ENCODE data around the gene ROR1. TPM values are rescaled to one million over a fixed set of nuclear protein-coding genes. Genes with fewer than 3 reads are reported as not detected.

Gene ROR1
- total RNA-seq, 6 donors from 2014 or later = 19.7 to 39.8 (median 28.5) TPM

DNA sequence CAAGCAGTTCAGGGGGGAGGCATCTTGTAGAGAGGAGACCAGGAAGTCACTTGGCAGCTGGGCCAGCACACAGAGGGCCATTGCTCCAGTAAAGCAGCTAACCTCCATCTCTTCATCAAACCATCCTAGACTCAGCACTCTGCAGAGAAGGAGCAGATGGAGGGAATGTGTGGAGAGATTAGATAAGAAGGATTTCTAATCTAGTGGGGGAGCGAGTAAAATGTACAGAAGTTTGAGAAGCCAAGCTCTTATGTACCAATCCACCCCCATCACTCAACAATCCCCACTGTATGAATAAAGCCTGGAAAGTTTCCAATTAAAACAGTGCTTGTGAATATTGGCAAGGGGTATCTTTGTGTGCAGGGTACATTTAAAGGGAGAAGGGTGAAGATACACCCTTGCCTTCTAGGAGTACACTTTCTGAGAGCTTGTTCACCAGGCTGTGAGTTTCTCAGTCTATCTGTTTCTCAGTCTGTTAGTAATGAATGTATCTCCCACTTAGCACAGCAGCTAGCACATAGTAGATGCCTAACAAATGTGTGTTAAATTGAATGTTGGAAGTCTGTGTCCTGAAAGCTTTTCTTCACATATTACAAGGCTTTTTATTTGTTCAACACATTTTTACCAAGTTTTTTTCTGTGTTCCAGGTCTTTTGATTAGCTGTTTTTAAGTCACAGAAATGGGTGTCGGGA, 286.9 kb downstream of the ROR1 start:
- Histone ChIP-seq H3K4me3 (no peak overlapping the region), H3K9me3 (no peaks in the 10 kb centered on the region), H3K27me3 (no peaks in the 10 kb centered on the region), H3K36me3 (no peaks in the 10 kb centered on the region), H3K27ac (no peak overlapping the region), H3K4me1 (no peaks in the 10 kb centered on the region)
- WGBS, 2 donors = 68 to 73% methylated on average over 2 of the region's 2 CpGs
- ATAC-seq (ENCODE audit: low FRiP score in 2 of 2) = no peak
- no peak for DNase-seq
- no peak for TF ChIP-seq EP300 (IDR thresholded peaks at IDR 0.05)

- 75 to 83% methylated on average over 2 of the region's 2 CpGs for WGBS, 2 donors
- Histone ChIP-seq H3K27me3 (no peaks in the 10 kb centered on the region), H3K4me1 (no peaks in the 10 kb centered on the region), H3K36me3 (no peaks in the 10 kb centered on the region), H3K27ac (no peak overlapping the region), H3K4me3 (no peak overlapping the region), H3K9me3 (no peaks in the 10 kb centered on the region)
- ATAC-seq (ENCODE audit: low FRiP score in 2 of 2) = no peak
- TF ChIP-seq POLR2AphosphoS5 (IDR thresholded peaks at IDR 0.05) = no peak
- TF ChIP-seq, protein P1, sequence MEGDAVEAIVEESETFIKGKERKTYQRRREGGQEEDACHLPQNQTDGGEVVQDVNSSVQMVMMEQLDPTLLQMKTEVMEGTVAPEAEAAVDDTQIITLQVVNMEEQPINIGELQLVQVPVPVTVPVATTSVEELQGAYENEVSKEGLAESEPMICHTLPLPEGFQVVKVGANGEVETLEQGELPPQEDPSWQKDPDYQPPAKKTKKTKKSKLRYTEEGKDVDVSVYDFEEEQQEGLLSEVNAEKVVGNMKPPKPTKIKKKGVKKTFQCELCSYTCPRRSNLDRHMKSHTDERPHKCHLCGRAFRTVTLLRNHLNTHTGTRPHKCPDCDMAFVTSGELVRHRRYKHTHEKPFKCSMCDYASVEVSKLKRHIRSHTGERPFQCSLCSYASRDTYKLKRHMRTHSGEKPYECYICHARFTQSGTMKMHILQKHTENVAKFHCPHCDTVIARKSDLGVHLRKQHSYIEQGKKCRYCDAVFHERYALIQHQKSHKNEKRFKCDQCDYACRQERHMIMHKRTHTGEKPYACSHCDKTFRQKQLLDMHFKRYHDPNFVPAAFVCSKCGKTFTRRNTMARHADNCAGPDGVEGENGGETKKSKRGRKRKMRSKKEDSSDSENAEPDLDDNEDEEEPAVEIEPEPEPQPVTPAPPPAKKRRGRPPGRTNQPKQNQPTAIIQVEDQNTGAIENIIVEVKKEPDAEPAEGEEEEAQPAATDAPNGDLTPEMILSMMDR (IDR thresholded peaks at IDR 0.05) = no peak
- TF ChIP-seq EP300 (IDR thresholded peaks at IDR 0.05) = no peak
- no peak for TF ChIP-seq POLR2A (IDR thresholded peaks at IDR 0.05)
- DNase-seq = no peak
These were observed 287.8 kb downstream of the ROR1 start for GRCh38 chr1:64061430-64062104.

GRCh38 chr1:64062529-64062928, 288.7 kb downstream of the ROR1 start:
- WGBS, 2 donors = 88 to 92% methylated on average over 6 of the region's 6 CpGs
- Histone ChIP-seq H3K4me3 (no peak overlapping the region), H3K4me1 (no peaks in the 10 kb centered on the region), H3K27ac (no peak overlapping the region), H3K9me3 (no peaks in the 10 kb centered on the region), H3K36me3 (no peaks in the 10 kb centered on the region), H3K27me3 (no peaks in the 10 kb centered on the region)
- no peak for DNase-seq
- TF ChIP-seq EP300 (IDR thresholded peaks at IDR 0.05) = no peak
- ATAC-seq (ENCODE audit: low FRiP score in 2 of 2) = no peak

- Histone ChIP-seq H3K36me3 (no peaks in the 10 kb centered on the region), H3K9me3 (no peaks in the 10 kb centered on the region), H3K4me1 (no peaks in the 10 kb centered on the region), H3K27ac (no peak overlapping the region), H3K27me3 (no peaks in the 10 kb centered on the region), H3K4me3 (no peak overlapping the region)
- DNase-seq = no peak
- TF ChIP-seq POLR2A (IDR thresholded peaks at IDR 0.05) (no peak), POLR2AphosphoS5 (IDR thresholded peaks at IDR 0.05) (no peak), EP300 (IDR thresholded peaks at IDR 0.05) (no peak)
- TF ChIP-seq, protein P1 (IDR thresholded peaks at IDR 0.05) = no peak
- WGBS, 2 donors = 30 to 41% methylated on average over 2 of the region's 2 CpGs
- ATAC-seq (ENCODE audit: low FRiP score in 2 of 2) = no peak
These were observed 289.2 kb downstream of the ROR1 start for GRCh38 chr1:64062941-64063581.

DNA sequence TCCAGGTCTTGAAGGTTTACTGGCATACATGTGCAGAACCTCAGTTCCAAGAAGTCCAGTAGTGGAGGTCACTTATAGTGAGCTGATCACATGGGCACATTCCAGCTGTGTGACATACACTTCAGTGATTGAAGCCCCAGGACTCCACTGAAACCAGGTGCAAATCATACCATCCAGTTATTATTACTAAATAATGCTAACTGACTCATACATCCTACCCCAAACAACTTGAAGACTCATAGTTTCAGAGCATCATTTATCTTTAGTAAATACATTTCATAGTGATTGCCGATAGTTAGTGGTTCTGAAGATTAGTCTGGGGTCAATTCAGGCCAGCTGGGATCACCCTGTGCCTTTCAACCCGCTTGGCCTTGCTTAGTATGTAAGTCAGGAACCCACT, 291.8 kb downstream of the ROR1 start:
- H3K4me1 ChIP-seq = no peaks in the 10 kb centered on the region
- 89 to 92% methylated on average over 2 of the region's 2 CpGs for WGBS, 2 donors
- no peak for DNase-seq
- peak in 1 of 2 donors; percentile 16 for ATAC-seq (ENCODE audit: low FRiP score in 2 of 2)
- H3K4me3 ChIP-seq = no peak overlapping the region
- no peaks in the 10 kb centered on the region for H3K27me3 ChIP-seq
- TF ChIP-seq POLR2A (IDR thresholded peaks at IDR 0.05) (no peak), POLR2AphosphoS5 (IDR thresholded peaks at IDR 0.05) (no peak), EP300 (IDR thresholded peaks at IDR 0.05) (no peak)
- TF ChIP-seq, protein P1 (IDR thresholded peaks at IDR 0.05) = no peak
- H3K27ac ChIP-seq = no peak overlapping the region
- H3K9me3 ChIP-seq = no peaks in the 10 kb centered on the region
- no peaks in the 10 kb centered on the region for H3K36me3 ChIP-seq
